HepG2 (cell line): ENCODE measurements around the gene RPL27A. TPM values are rescaled to one million over a fixed set of nuclear protein-coding genes. Genes with fewer than 3 reads are reported as not detected.

ENCODE experiments used
- ATAC-seq: fragments of 200-7000 bp; cut with Tn5 transposase; 3 replicates; pipeline ENCODE4 v1.9.1; 2020; ENCODE audit warnings: mild to moderate bottlenecking, moderate library complexity
- BruUV-seq: library from RNA; stranded (reverse); fragments of 400-500 nt; replicated peaks from 2 replicates; lab custom pipeline; 2021; lab: Mats Ljungman, UMichigan
- CTCF ChIA-PET: fragments of 300-600 bp; formaldehyde crosslinking; extraction: SDS; loops from one replicate; lab custom pipeline; 2021; ENCODE audit warnings: low total read pairs, inconsistent platforms, low intra/inter-chr PET ratio; lab: Yijun Ruan, JAX
- POLR2A ChIA-PET: fragments of 350-600 bp; sonication (Branson Sonifier 250); formaldehyde crosslinking; loops from one replicate; lab custom pipeline; 2020; ENCODE audit warnings: antibody characterized with exemption, inconsistent platforms; lab: Yijun Ruan, JAX
- DNase-seq: peaks from one replicate; pipeline ENCODE4 v3.0.0-alpha.2; 2015; ENCODE audit warnings: low spot score
- FAIRE-seq: peaks from 3 replicates; lab custom pipeline; 2011; peaks lifted over from hg19 to GRCh38; lab: Jason Lieb, UNC
- H2AFZ ChIP-seq: one replicate; pipeline ENCODE4 v1.6.1; 2011; ENCODE audit warnings: low read length, inconsistent platforms
- H3K27ac ChIP-seq: fragments of 300-600 bp; 3 replicates; pipeline ENCODE4 v1.8.0; 2011; ENCODE audit warnings: mixed run types, mild to moderate bottlenecking, mixed read lengths, low read length, inconsistent platforms; ENCODE audit not compliant: insufficient read depth; ENCODE audit errors: extremely low read length
- H3K27me3 ChIP-seq, 2 experiments: fragments of 200-600 bp in 1 of 2; 2 replicates in 1 of 2; 3 replicates in 1 of 2; pipeline versions ENCODE4 v1.6.0 to v1.8.0; 2011; ENCODE audit warnings: low read length in 2 of 2, mild to moderate bottlenecking in 2 of 2, moderate library complexity in 2 of 2, inconsistent platforms in 1 of 2; ENCODE audit not compliant: insufficient read depth in 2 of 2, control insufficient read depth in 1 of 2
- H3K36me3 ChIP-seq, 2 experiments: fragments of 200-600 bp in 1 of 2; replicated peaks in 1 of 2; 2 replicates in 1 of 2; 3 replicates in 1 of 2; pipeline versions ENCODE4 v1.5.1 to v1.8.0; 2011; ENCODE audit warnings: low read length in 2 of 2, inconsistent platforms in 1 of 2; ENCODE audit not compliant: insufficient read depth in 2 of 2, control insufficient read depth in 1 of 2
- H3K4me1 ChIP-seq: 2 replicates; pipeline ENCODE4 v1.5.1; 2012; ENCODE audit warnings: low read length, inconsistent platforms; ENCODE audit not compliant: insufficient read depth
- H3K4me2 ChIP-seq: 2 replicates; pipeline ENCODE4 v1.6.0; 2011; ENCODE audit warnings: low read depth, low read length, inconsistent platforms
- H3K4me3 ChIP-seq, 3 experiments: fragments of 200-600 bp in 1 of 3; sonication (generic), shearing (Covaris generic) in 1 of 3; replicated peaks in 1 of 3; 2 replicates each; pipeline ENCODE4 v1.5.1; 2011 to 2016; ENCODE audit warnings: low read length in 3 of 3, inconsistent platforms in 2 of 3, low read depth in 2 of 3, mild to moderate bottlenecking in 2 of 3, control low read depth in 1 of 3, mixed read lengths in 1 of 3; ENCODE audit not compliant: insufficient read depth in 1 of 3
- H3K79me2 ChIP-seq: one replicate; pipeline ENCODE4 v1.6.1; 2011; ENCODE audit warnings: low read length, inconsistent platforms; ENCODE audit not compliant: insufficient read depth
- H3K9ac ChIP-seq: 2 replicates; pipeline ENCODE4 v1.6.0; 2011; ENCODE audit warnings: mild to moderate bottlenecking, low read depth, low read length, inconsistent platforms; ENCODE audit not compliant: insufficient read depth
- H3K9me3 ChIP-seq: 2 replicates; pipeline ENCODE4 v1.5.1; 2012; ENCODE audit warnings: mild to moderate bottlenecking, low read length
- H4K20me1 ChIP-seq: 2 replicates; pipeline ENCODE4 v1.6.0; 2011; ENCODE audit warnings: inconsistent platforms, mild to moderate bottlenecking, low read length, moderate library complexity; ENCODE audit not compliant: insufficient read depth
- CEBPZ ChIP-seq: IDR thresholded peaks from 2 replicates; pipeline ENCODE4 v1.6.1; 2012; ENCODE audit warnings: low read length, improper control_type of control experiment
- NCOA1 ChIP-seq: sonication (generic); formaldehyde crosslinking; IDR thresholded peaks from 2 replicates; pipeline ENCODE4 v1.9.0; 2021; ENCODE audit warnings: missing genetic modification reagents
- PCBP1 ChIP-seq: fragments of 200-400 bp; formaldehyde crosslinking; IDR thresholded peaks from 2 replicates; pipeline ENCODE4 v1.6.1; 2017; ENCODE audit warnings: mild to moderate bottlenecking, low read depth, low read length, borderline replicate concordance
- POLR2A ChIP-seq, 2 experiments: IDR thresholded peaks; 2 replicates each; pipeline ENCODE4 v1.6.1; 2011; ENCODE audit warnings: low read depth in 2 of 2, low read length in 2 of 2, mild to moderate bottlenecking in 1 of 2, moderate library complexity in 1 of 2; ENCODE audit not compliant: insufficient read depth in 1 of 2
- SRSF4 ChIP-seq: fragments of 200-400 bp; formaldehyde crosslinking; IDR thresholded peaks from one replicate; pipeline ENCODE4 v1.6.1; 2018; ENCODE audit warnings: mild to moderate bottlenecking, low read depth, low read length, moderate library complexity; ENCODE audit not compliant: poor library complexity, severe bottlenecking
- TEAD2 ChIP-seq: sonication (generic); formaldehyde crosslinking; IDR thresholded peaks from 2 replicates; pipeline ENCODE4 v1.9.0; 2021; ENCODE audit warnings: missing genetic modification reagents
- ZFP36L1 ChIP-seq: sonication (generic); formaldehyde crosslinking; IDR thresholded peaks from 2 replicates; pipeline ENCODE4 v1.8.0; 2022; ENCODE audit warnings: mild to moderate bottlenecking, missing genetic modification reagents, moderate library complexity
- ZHX1 ChIP-seq: sonication (generic); formaldehyde crosslinking; IDR thresholded peaks from 2 replicates; pipeline ENCODE4 v1.8.1; 2022; ENCODE audit warnings: low read depth, mild to moderate bottlenecking, missing genetic modification reagents
- ZNF124 ChIP-seq: sonication (generic); formaldehyde crosslinking; IDR thresholded peaks from 2 replicates; pipeline ENCODE4 v1.4.0; 2020; ENCODE audit warnings: missing genetic modification reagents
- WGBS: methylation state at CpG from one replicate; pipeline ENCODE4 v1.1.6; 2017; ENCODE audit warnings: low lambda C conversion rate; 5-methylcytosine and 5-hydroxymethylcytosine counted together
- in situ Hi-C: cut with HindIII; loops from 2 replicates; pipeline ENCODE4 v1.10.0; 2017; ENCODE audit warnings: low pct_unique_long_range_greater_than_20kb; ENCODE audit not compliant: extremely low pct_ligation_motif_present
- intact Hi-C: fragments of 100-400 bp; cut with micrococcal nuclease; formaldehyde crosslinking; loops from one replicate; pipeline ENCODE4 v1.10.0; 2022; ENCODE audit not compliant: unreplicated experiment
- polyA plus RNA-seq, 8 experiments: library from polyadenylated mRNA; depleted of rRNA in 3 of 8; stranded (reverse) in 7 of 8; unstranded in 1 of 8; fragments of >200 nt; fragmentation: Illumina TruSeq in 4 of 8; extraction: Trizol in 4 of 8; gene quantifications; 2 replicates each; pipeline versions ENCODE4 v1.2.1 to v1.2.3, GENCODE V29; 2011 to 2016; ENCODE audit warnings: low read depth in 4 of 8, missing spikeins in 1 of 8, mixed read lengths in 1 of 8; ENCODE audit not compliant: insufficient read depth in 1 of 8
- total RNA-seq, 5 experiments: library from RNA; depleted of rRNA; stranded (reverse); fragments of >200 nt; fragmentation: Illumina TruSeq; extraction: Trizol; gene quantifications; 2 replicates each; pipeline ENCODE4 v1.2.3, GENCODE V29; 2016; ENCODE audit warnings: low read depth in 1 of 5
- TF ChIP-seq, protein P1 (sequence below): sonication (generic); formaldehyde crosslinking; IDR thresholded peaks from 2 replicates; pipeline ENCODE4 v1.5.0; 2020; ENCODE audit warnings: missing genetic modification reagents

RPL27A gene
- total and polyA plus RNA-seq, 2 of the 13 experiments (the other 11 are each of a cell fraction or from before 2014, with no cell fraction given) = 1,531 to 2,153 TPM

GRCh38 chr11:8689726-8690255 is 7.2 kb downstream of the RPL27A start:
- H3K27me3 ChIP-seq = no peaks in the 10 kb centered on the region
- H3K79me2 ChIP-seq = peaks cover 6% of the 10 kb centered on the region
- no peaks in the 10 kb centered on the region for H3K9me3 ChIP-seq
- peaks cover 11% of the 10 kb centered on the region for H4K20me1 ChIP-seq
- peaks cover 50% of the 10 kb centered on the region for H3K4me1 ChIP-seq
- intact Hi-C loops = loop anchor here (2.0 to 10.0 kb wide), 3 partner anchors 65 to 273 kb away; partner anchors contain the start of gene TMEM9B
- no peak overlapping the region for H2AFZ ChIP-seq
- H3K4me2 ChIP-seq = peak overlapping the region; percentile 85
- peaks cover 15 to 42% of the 10 kb centered on the region in 2 experiments for H3K36me3 ChIP-seq
- FAIRE-seq (no peak), ATAC-seq (no peak), DNase-seq (no peak)
- TF ChIP-seq ZHX1 (CRISPR knock-in tag) = no peak
- TF ChIP-seq PCBP1 = no peak
- no peak for TF ChIP-seq NCOA1
- TF ChIP-seq, protein P1, sequence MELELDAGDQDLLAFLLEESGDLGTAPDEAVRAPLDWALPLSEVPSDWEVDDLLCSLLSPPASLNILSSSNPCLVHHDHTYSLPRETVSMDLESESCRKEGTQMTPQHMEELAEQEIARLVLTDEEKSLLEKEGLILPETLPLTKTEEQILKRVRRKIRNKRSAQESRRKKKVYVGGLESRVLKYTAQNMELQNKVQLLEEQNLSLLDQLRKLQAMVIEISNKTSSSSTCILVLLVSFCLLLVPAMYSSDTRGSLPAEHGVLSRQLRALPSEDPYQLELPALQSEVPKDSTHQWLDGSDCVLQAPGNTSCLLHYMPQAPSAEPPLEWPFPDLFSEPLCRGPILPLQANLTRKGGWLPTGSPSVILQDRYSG = no peak
- TF ChIP-seq CEBPZ = no peak
- no peak for TF ChIP-seq TEAD2 (CRISPR knock-in tag)
- peak; percentile 2; the same call in 1 of the 2 replicates for TF ChIP-seq ZFP36L1 (CRISPR knock-in tag)
- TF ChIP-seq ZNF124 = no peak
- peak; percentile 51 for TF ChIP-seq SRSF4
- 0 out of 4 replicates have a peak, but pooled peaks of 1 of the 2 experiments have one; percentile 11 for TF ChIP-seq POLR2A (IDR thresholded peaks at IDR 0.05; ENCODE audit: insufficient read depth in 1 of 2, low read depth in 2 of 2, low read length in 2 of 2)
- H3K27ac ChIP-seq = no peak overlapping the region
- in situ Hi-C loops = loop anchor here (25.0 kb wide), 1 partner anchor 273 kb away; the partner anchor contains the start of gene TMEM9B
- no peak overlapping the region for H3K9ac ChIP-seq
- 97% methylated on average over 8 of the region's 8 CpGs for WGBS
- peak overlapping the region in 1 of 3 experiments; percentile 59; a peak in 1 of 6 replicates for H3K4me3 ChIP-seq
- BruUV-seq = no TSS peak
- POLR2A ChIA-PET = interaction anchor here (1.2 to 2.5 kb wide), 4 partner anchors 10 to 105 kb away, joined by 3 to 17 read pairs (median 11); no protein-coding TSS in a partner anchor
- CTCF ChIA-PET = no interaction called here
